Esophagus squamous epithelium (tissue), 5 donors: ENCODE data around the gene ZNF524. TPM values are rescaled to one million over a fixed set of nuclear protein-coding genes. Genes with fewer than 3 reads are reported as not detected.

Experiments used
- DNase-seq: peaks from one replicate; lab custom pipeline; 2025; lab: John Stamatoyannopoulos, UW
- H3K27ac ChIP-seq, 4 donors: fragments of 200-600 bp; sonication (generic); one replicate each; pipeline ENCODE4 v1.5.1; 2016 to 2019; ENCODE audit warnings: mild to moderate bottlenecking in 1 of 4
- H3K27me3 ChIP-seq, 4 donors: fragments of 200-600 bp; sonication (generic); 1 replicate in 3 of 4; 2 replicates in 1 of 4; pipeline versions ENCODE4 v1.5.1 to v1.6.0; 2017 to 2021; ENCODE audit warnings: antibody characterized with exemption in 1 of 4
- H3K36me3 ChIP-seq, 3 donors: fragments of 200-600 bp; sonication (generic); one replicate each; pipeline ENCODE4 v1.5.1; 2016 to 2019
- H3K4me1 ChIP-seq, 3 donors: fragments of 200-600 bp; sonication (generic); one replicate each; pipeline ENCODE4 v1.5.1; 2017 to 2019
- H3K4me3 ChIP-seq, 4 donors: fragments of 200-600 bp; sonication (generic); 1 replicate in 3 of 4; 2 replicates in 1 of 4; pipeline ENCODE4 v1.5.1; 2016 to 2019; ENCODE audit warnings: mild to moderate bottlenecking in 2 of 4, moderate library complexity in 1 of 4
- H3K9me3 ChIP-seq, 3 donors: fragments of 200-600 bp; sonication (generic); one replicate each; pipeline ENCODE4 v1.5.1; 2016 to 2019
- POLR2A ChIP-seq, 4 donors: fragments of 450-650 bp; IDR thresholded peaks; one replicate each; pipeline ENCODE4 v1.6.1; 2017; ENCODE audit warnings: antibody characterized with exemption in 4 of 4, mild to moderate bottlenecking in 4 of 4, moderate library complexity in 3 of 4
- WGBS, 2 donors: methylation state at CpG; one replicate each; pipeline ENCODE4 v1.1.5; 2018; 5-methylcytosine and 5-hydroxymethylcytosine counted together
- intact Hi-C: fragments of 100-400 bp; cut with DNase I; formaldehyde crosslinking; loops from one replicate; pipeline ENCODE4 v1.15.0; 2022
- total RNA-seq, 4 donors: library from RNA; depleted of rRNA; stranded (reverse); fragments of >200 nt; gene quantifications; one replicate each; pipeline ENCODE4 v1.1.0, GENCODE V29; 2016
- TF ChIP-seq, protein P1 (sequence below), 6 experiments: fragments of 450-650 bp in 4 of 6; fragments of 200-600 bp in 2 of 6; sonication (generic) in 2 of 6; IDR thresholded peaks; one replicate each; pipeline ENCODE4 v1.5.1; 2016 to 2019; ENCODE audit warnings: antibody characterized with exemption in 6 of 6, mild to moderate bottlenecking in 4 of 6, moderate library complexity in 4 of 6
- donor health status: DM: yes; HTN: yes; CAD: no.

Gene ZNF524
- total RNA-seq, 4 donors from 2014 or later = 17.7 to 25.9 (median 22.9) TPM

DNA sequence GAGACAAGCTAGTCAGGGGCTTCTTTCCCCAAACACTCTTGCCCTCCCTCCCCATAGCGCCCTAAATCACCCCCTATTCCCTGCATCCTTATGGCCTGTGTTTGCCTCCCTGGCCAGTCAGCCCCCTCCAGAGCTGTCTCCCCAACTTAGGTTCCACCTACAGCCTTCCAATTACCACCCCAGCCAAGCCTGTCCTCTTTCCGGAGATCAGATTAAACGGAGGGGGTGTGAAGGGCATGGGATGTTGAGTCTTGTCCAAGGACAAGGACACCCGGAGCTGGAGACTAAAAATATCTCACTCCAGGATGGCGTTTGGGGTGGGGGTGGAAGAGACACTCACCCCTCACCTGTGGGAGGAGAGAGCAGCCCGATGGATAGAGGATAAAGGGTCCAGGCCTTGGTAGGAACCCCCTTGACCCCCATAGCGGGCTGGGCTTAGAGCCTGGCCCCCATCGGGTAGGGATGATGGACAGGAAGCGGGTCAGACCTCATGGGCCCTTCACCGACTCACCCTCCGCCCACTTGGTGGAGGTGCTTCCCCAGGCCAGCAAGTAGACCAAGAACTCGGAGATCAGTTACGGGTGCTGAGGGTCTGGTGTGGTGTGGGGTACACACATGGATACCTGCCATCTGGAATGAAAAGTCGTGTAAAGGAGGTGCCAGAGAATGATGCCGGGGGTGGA, 11.4 kb downstream of the ZNF524 start:
- H3K27me3 ChIP-seq = no peaks in the 10 kb centered on the region
- no peak overlapping the region for H3K27ac ChIP-seq
- no peak for DNase-seq
- H3K9me3 ChIP-seq = no peaks in the 10 kb centered on the region
- 68 to 92% methylated on average over 3 to 11 of the region's 15 CpGs for WGBS, 2 donors
- H3K36me3 ChIP-seq = peaks cover 10 to 70% (median 18%) of the 10 kb centered on the region in 3 donors
- H3K4me3 ChIP-seq = no peak overlapping the region
- intact Hi-C loops = loop anchor here (5.0 kb wide), 1 partner anchor 94 kb away; no protein-coding TSS in a partner anchor
- peaks cover 7 to 32% (median 9%) of the 10 kb centered on the region in 3 donors for H3K4me1 ChIP-seq
- TF ChIP-seq, protein P1, sequence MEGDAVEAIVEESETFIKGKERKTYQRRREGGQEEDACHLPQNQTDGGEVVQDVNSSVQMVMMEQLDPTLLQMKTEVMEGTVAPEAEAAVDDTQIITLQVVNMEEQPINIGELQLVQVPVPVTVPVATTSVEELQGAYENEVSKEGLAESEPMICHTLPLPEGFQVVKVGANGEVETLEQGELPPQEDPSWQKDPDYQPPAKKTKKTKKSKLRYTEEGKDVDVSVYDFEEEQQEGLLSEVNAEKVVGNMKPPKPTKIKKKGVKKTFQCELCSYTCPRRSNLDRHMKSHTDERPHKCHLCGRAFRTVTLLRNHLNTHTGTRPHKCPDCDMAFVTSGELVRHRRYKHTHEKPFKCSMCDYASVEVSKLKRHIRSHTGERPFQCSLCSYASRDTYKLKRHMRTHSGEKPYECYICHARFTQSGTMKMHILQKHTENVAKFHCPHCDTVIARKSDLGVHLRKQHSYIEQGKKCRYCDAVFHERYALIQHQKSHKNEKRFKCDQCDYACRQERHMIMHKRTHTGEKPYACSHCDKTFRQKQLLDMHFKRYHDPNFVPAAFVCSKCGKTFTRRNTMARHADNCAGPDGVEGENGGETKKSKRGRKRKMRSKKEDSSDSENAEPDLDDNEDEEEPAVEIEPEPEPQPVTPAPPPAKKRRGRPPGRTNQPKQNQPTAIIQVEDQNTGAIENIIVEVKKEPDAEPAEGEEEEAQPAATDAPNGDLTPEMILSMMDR (IDR thresholded peaks at IDR 0.05) = no peak
- TF ChIP-seq POLR2A (IDR thresholded peaks at IDR 0.05) = no peak

DNA sequence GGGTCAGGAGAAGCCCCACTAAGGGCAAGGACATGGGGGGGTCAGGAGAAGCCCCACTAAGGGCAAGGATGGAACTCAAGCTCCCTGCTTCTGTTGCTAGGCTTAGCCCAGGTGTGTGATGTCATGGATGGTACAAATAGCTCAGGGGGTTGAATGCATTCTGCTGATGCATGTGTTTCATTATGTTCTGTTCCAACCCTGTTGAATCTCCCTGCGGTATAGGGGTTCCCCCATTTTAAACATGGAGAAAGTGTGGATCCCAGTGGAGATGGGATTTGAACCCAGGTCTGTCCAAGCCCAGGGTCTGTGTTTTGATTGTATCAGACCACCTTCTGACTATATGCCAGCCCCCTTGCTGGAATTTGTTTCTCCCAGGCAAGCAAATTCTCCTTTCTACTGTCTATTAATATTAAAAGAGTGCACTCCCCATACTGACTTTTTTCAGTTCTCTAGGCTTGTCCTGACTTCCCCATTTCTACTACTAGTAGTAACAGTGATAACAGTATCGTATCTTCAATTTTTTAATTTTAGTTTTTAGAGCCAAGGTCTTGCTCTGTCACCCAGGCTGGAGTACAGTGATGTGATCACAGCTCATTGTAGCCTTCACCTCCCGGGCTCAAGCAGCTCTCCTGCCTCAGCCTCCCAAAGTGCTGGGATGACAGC, 12.0 kb downstream of the ZNF524 start:
- Histone ChIP-seq H3K27me3 (no peaks in the 10 kb centered on the region), H3K27ac (no peak overlapping the region), H3K4me3 (no peak overlapping the region), H3K36me3 (peaks cover 15 to 73% (median 25%) of the 10 kb centered on the region in 3 donors), H3K4me1 (peaks cover 3 to 31% (median 4%) of the 10 kb centered on the region in 3 donors), H3K9me3 (no peaks in the 10 kb centered on the region)
- WGBS, 2 donors = 71 to 79% methylated on average over 3 of the region's 3 CpGs
- no peak for TF ChIP-seq POLR2A (IDR thresholded peaks at IDR 0.05)
- TF ChIP-seq, protein P1 (IDR thresholded peaks at IDR 0.05) = no peak
- DNase-seq = no peak
- intact Hi-C loops = loop anchor here (5.0 kb wide), 1 partner anchor 95 kb away; no protein-coding TSS in a partner anchor

DNA sequence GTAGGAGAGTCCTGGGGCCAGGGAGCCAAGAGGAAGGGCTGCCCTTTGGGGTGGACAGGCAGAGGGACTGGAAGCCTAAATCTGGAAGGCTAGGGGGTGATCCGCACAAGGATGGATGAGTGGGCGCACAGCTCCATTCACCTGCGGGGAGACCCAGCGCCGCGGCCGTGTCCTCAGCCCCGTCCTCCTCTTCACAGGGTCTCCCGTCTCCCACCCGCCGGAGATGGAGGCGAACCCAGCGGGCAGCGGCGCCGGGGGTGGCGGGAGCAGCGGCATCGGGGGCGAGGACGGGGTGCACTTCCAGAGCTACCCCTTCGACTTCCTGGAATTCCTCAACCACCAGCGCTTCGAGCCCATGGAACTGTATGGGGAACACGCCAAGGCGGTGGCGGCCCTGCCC, 13.3 kb downstream of the ZNF524 start:
- 86 to 89% methylated on average over 7 to 14 of the region's 27 CpGs for WGBS, 2 donors
- intact Hi-C loops = loop anchor here (5.0 kb wide), 1 partner anchor 96 kb away; no protein-coding TSS in a partner anchor

DNA sequence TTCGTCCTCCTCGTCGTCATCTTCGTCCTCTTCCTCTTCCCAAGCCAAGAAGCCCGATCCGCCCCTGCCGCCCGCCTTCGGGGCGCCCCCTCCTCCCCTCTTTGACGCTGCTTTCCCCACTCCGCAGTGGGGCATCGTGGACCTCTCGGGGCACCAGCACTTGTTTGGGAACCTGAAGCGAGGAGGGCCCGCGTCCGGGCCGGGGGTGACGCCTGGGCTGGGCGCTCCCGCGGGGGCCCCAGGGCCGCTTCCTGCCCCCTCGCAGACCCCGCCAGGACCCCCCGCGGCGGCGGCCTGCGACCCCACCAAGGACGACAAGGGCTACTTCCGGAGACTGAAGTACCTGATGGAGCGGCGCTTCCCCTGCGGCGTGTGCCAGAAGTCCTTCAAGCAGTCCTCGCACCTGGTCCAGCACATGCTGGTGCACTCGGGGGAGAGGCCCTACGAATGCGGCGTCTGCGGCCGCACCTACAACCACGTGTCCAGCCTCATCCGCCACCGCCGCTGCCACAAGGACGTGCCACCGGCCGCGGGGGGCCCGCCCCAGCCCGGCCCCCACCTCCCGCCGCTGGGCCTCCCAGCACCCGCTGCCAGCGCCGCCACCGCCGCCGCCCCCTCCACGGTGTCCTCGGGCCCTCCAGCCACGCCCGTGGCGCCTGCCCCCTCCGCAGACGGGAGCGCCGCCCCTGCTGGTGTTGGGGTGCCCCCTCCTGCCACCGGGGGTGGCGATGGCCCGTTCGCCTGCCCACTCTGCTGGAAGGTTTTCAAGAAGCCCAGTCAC, 14.0 kb downstream of the ZNF524 start:
- H3K9me3 ChIP-seq = no peaks in the 10 kb centered on the region
- H3K36me3 ChIP-seq = peaks cover 11 to 71% (median 26%) of the 10 kb centered on the region in 3 donors
- TF ChIP-seq, protein P1 (IDR thresholded peaks at IDR 0.05) = no peak
- TF ChIP-seq POLR2A (IDR thresholded peaks at IDR 0.05) = no peak
- 96 to 97% methylated on average over 13 to 28 of the region's 75 CpGs for WGBS, 2 donors
- no peak overlapping the region for H3K4me3 ChIP-seq
- intact Hi-C loops = loop anchor here (5.0 kb wide), 1 partner anchor 97 kb away; no protein-coding TSS in a partner anchor
- no peak overlapping the region for H3K27ac ChIP-seq
- DNase-seq = no peak
- no peaks in the 10 kb centered on the region for H3K27me3 ChIP-seq
- peaks cover 0 to 30% (median 4%) of the 10 kb centered on the region in 3 donors for H3K4me1 ChIP-seq

More for the DNA sequence above, 13.3 kb downstream of the ZNF524 start:
- H3K9me3 ChIP-seq = no peaks in the 10 kb centered on the region
- H3K36me3 ChIP-seq = peaks cover 15 to 78% (median 26%) of the 10 kb centered on the region in 3 donors
- H3K4me3 ChIP-seq = no peak overlapping the region
- peaks cover 0 to 23% (median 4%) of the 10 kb centered on the region in 3 donors for H3K4me1 ChIP-seq
- H3K27me3 ChIP-seq = no peaks in the 10 kb centered on the region
- TF ChIP-seq POLR2A (IDR thresholded peaks at IDR 0.05) = no peak
- TF ChIP-seq, protein P1 (IDR thresholded peaks at IDR 0.05) = no peak
- no peak for DNase-seq
- no peak overlapping the region for H3K27ac ChIP-seq
